Measurements from ENCODE around the gene NUP50. TPM values are rescaled to one million over a fixed set of nuclear protein-coding genes. Genes with fewer than 3 reads are reported as not detected.

Gene NUP50
- total and polyA plus RNA-seq, 2 of the 13 experiments (the other 11 are each of a cell fraction or from before 2014, with no cell fraction given), result 14.2 to 52.4 TPM

DNA sequence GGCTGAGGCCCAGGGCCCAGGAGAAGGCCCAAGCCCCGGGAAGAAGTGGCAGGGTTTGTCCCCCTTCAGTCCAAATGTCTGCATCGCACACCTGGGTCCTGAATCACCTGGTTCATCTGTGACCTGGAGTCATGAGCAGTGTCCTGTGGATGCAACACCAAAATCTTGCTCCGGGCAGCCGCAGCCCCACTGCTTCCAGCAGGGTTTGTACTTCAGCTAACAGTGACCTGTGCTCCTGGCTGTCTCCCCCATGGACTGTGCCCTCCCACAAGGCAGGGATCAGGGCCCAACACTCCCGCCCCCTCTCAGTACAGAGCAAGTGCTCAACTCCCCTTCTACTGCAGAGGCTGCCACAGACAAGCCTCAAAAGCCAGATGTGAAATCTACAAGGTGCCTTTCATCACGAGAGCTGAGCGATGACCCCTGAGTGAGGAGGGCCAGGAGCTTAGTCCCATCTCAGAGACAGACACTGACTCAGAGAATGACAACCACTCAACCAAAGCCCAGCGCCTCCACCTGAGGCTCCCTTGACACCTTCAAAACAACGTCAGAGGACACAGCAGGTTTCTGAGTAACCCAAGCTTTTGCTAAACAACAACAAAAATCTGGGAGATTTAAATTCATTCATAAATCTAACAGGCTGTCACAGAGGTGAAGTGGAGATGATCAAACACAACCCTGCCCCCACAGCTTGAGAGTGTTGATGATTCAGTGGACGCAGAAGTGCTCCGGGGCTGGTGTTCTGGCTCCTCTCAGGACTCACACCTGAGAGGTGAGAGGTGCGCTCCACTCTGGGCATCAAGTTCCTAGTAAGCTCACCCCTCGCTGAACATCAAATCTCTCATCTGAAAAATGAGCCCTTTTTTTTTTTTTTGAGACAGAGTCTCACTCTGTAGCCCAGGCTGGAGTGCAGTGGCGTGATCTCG, 73.6 kb downstream of the NUP50 start (continued):
- TF ChIP-seq ZNF382 (CRISPR knock-in tag; IDR thresholded peaks at IDR 0.05; ENCODE audit: borderline replicate concordance) (no peak), ZNF235 (CRISPR knock-in tag; IDR thresholded peaks at IDR 0.05; ENCODE audit: borderline replicate concordance) (no peak), TAF1 (CRISPR knock-in tag; IDR thresholded peaks at IDR 0.05) (no peak), ZNF260 (CRISPR knock-in tag; IDR thresholded peaks at IDR 0.05; ENCODE audit: borderline replicate concordance, low read depth) (no peak), ZNF33B (CRISPR knock-in tag; IDR thresholded peaks at IDR 0.05) (no peak), ZNF83 (CRISPR knock-in tag; IDR thresholded peaks at IDR 0.05; ENCODE audit: borderline replicate concordance) (no peak), ZFX (CRISPR knock-in tag; IDR thresholded peaks at IDR 0.05; ENCODE audit: low read depth) (peak; percentile 55), TARDBP (CRISPR knock-in tag; IDR thresholded peaks at IDR 0.05) (no peak), SATB2 (CRISPR knock-in tag; IDR thresholded peaks at IDR 0.05) (no peak), NR3C1 (CRISPR knock-in tag; IDR thresholded peaks at IDR 0.05) (no peak), PAX8 (CRISPR knock-in tag; IDR thresholded peaks at IDR 0.05; ENCODE audit: borderline replicate concordance) (no peak), XRCC5 (optimal IDR thresholded peaks at IDR 0.05; ENCODE audit: low read length) (no peak), CAMTA2 (CRISPR knock-in tag; IDR thresholded peaks at IDR 0.05; ENCODE audit: borderline replicate concordance) (no peak), SRSF9 (IDR thresholded peaks at IDR 0.05; ENCODE audit: borderline replicate concordance, insufficient read depth, low read depth, low read length, poor library complexity, severe bottlenecking) (no peak), ZFP41 (CRISPR knock-in tag; IDR thresholded peaks at IDR 0.05; ENCODE audit: borderline replicate concordance) (no peak), ZNF253 (CRISPR knock-in tag; IDR thresholded peaks at IDR 0.05; ENCODE audit: borderline replicate concordance) (0 out of 2 replicates have a peak, but pooled peaks have one; percentile 11)
- TF ChIP-seq, protein P1, sequence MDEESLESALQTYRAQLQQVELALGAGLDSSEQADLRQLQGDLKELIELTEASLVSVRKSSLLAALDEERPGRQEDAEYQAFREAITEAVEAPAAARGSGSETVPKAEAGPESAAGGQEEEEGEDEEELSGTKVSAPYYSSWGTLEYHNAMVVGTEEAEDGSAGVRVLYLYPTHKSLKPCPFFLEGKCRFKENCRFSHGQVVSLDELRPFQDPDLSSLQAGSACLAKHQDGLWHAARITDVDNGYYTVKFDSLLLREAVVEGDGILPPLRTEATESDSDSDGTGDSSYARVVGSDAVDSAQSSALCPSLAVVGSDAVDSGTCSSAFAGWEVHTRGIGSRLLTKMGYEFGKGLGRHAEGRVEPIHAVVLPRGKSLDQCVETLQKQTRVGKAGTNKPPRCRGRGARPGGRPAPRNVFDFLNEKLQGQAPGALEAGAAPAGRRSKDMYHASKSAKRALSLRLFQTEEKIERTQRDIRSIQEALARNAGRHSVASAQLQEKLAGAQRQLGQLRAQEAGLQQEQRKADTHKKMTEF (CRISPR knock-in tag; IDR thresholded peaks at IDR 0.05), result no peak
- TF ChIP-seq, protein P2, sequence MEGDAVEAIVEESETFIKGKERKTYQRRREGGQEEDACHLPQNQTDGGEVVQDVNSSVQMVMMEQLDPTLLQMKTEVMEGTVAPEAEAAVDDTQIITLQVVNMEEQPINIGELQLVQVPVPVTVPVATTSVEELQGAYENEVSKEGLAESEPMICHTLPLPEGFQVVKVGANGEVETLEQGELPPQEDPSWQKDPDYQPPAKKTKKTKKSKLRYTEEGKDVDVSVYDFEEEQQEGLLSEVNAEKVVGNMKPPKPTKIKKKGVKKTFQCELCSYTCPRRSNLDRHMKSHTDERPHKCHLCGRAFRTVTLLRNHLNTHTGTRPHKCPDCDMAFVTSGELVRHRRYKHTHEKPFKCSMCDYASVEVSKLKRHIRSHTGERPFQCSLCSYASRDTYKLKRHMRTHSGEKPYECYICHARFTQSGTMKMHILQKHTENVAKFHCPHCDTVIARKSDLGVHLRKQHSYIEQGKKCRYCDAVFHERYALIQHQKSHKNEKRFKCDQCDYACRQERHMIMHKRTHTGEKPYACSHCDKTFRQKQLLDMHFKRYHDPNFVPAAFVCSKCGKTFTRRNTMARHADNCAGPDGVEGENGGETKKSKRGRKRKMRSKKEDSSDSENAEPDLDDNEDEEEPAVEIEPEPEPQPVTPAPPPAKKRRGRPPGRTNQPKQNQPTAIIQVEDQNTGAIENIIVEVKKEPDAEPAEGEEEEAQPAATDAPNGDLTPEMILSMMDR (CRISPR knock-in tag; IDR thresholded peaks at IDR 0.05), result no peak; the same call in 1 of the 2 replicates
- TF ChIP-seq, protein P3, sequence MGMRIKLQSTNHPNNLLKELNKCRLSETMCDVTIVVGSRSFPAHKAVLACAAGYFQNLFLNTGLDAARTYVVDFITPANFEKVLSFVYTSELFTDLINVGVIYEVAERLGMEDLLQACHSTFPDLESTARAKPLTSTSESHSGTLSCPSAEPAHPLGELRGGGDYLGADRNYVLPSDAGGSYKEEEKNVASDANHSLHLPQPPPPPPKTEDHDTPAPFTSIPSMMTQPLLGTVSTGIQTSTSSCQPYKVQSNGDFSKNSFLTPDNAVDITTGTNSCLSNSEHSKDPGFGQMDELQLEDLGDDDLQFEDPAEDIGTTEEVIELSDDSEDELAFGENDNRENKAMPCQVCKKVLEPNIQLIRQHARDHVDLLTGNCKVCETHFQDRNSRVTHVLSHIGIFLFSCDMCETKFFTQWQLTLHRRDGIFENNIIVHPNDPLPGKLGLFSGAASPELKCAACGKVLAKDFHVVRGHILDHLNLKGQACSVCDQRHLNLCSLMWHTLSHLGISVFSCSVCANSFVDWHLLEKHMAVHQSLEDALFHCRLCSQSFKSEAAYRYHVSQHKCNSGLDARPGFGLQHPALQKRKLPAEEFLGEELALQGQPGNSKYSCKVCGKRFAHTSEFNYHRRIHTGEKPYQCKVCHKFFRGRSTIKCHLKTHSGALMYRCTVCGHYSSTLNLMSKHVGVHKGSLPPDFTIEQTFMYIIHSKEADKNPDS (CRISPR knock-in tag; IDR thresholded peaks at IDR 0.05), result no peak
- TF ChIP-seq, protein P4, sequence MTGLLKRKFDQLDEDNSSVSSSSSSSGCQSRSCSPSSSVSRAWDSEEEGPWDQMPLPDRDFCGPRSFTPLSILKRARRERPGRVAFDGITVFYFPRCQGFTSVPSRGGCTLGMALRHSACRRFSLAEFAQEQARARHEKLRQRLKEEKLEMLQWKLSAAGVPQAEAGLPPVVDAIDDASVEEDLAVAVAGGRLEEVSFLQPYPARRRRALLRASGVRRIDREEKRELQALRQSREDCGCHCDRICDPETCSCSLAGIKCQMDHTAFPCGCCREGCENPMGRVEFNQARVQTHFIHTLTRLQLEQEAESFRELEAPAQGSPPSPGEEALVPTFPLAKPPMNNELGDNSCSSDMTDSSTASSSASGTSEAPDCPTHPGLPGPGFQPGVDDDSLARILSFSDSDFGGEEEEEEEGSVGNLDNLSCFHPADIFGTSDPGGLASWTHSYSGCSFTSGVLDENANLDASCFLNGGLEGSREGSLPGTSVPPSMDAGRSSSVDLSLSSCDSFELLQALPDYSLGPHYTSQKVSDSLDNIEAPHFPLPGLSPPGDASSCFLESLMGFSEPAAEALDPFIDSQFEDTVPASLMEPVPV (CRISPR knock-in tag; IDR thresholded peaks at IDR 0.05), result no peak
- TF ChIP-seq, protein P5, sequence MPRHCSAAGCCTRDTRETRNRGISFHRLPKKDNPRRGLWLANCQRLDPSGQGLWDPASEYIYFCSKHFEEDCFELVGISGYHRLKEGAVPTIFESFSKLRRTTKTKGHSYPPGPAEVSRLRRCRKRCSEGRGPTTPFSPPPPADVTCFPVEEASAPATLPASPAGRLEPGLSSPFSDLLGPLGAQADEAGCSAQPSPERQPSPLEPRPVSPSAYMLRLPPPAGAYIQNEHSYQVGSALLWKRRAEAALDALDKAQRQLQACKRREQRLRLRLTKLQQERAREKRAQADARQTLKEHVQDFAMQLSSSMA (CRISPR knock-in tag; IDR thresholded peaks at IDR 0.05), result no peak
